Measurements from ENCODE around the gene EFHD2.

EFHD2 gene

DNA sequence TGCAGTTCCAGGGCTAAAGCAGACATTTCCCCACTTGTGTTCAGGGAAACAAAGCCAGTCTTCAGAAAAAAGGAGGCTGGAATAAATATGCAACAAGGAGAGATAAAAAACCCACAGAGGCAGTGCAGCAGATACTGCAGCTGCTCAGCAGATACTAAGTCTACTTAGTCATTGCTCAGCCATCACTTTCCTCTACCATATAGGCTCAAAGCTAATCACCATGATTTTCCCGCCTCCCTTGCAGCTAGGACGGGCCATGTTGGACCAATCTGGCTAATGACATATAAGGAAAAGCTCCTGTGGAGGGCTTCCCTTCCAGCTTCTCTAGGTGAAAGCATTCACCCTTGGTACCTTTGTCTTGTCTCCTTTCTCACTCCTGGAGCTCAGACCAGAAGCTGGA, 10.0 kb upstream of the EFHD2 start:
- TF ChIP-seq, protein P1, sequence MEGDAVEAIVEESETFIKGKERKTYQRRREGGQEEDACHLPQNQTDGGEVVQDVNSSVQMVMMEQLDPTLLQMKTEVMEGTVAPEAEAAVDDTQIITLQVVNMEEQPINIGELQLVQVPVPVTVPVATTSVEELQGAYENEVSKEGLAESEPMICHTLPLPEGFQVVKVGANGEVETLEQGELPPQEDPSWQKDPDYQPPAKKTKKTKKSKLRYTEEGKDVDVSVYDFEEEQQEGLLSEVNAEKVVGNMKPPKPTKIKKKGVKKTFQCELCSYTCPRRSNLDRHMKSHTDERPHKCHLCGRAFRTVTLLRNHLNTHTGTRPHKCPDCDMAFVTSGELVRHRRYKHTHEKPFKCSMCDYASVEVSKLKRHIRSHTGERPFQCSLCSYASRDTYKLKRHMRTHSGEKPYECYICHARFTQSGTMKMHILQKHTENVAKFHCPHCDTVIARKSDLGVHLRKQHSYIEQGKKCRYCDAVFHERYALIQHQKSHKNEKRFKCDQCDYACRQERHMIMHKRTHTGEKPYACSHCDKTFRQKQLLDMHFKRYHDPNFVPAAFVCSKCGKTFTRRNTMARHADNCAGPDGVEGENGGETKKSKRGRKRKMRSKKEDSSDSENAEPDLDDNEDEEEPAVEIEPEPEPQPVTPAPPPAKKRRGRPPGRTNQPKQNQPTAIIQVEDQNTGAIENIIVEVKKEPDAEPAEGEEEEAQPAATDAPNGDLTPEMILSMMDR (IDR thresholded peaks at IDR 0.05; ENCODE audit: low read depth, low read length, missing control alignments): no peak
- no peak overlapping the region for H3K4me3 ChIP-seq (replicated peaks; ENCODE audit: low read depth, low read length)
- DNase-seq (ENCODE audit: extremely low read depth, low read depth): no peak

GRCh38 chr1:15400627-15401026, 9.1 kb upstream of the EFHD2 start:
- DNase-seq (ENCODE audit: extremely low read depth, low read depth): no peak
- TF ChIP-seq, protein P1 (IDR thresholded peaks at IDR 0.05; ENCODE audit: low read depth, low read length, missing control alignments): no peak
- no peak overlapping the region for H3K4me3 ChIP-seq (replicated peaks; ENCODE audit: low read depth, low read length)

- H3K4me3 ChIP-seq (replicated peaks; ENCODE audit: low read depth, low read length): no peak overlapping the region
- TF ChIP-seq, protein P1 (IDR thresholded peaks at IDR 0.05; ENCODE audit: low read depth, low read length, missing control alignments): no peak
- no peak for DNase-seq (ENCODE audit: extremely low read depth, low read depth)
Observed at GRCh38 chr1:15401391-15402055, 8.2 kb upstream of the EFHD2 start.

GRCh38 chr1:15402809-15403450, 6.8 kb upstream of the EFHD2 start:
- TF ChIP-seq, protein P1 (IDR thresholded peaks at IDR 0.05; ENCODE audit: low read depth, low read length, missing control alignments): no peak
- no peak overlapping the region for H3K4me3 ChIP-seq (replicated peaks; ENCODE audit: low read depth, low read length)
- DNase-seq (ENCODE audit: extremely low read depth, low read depth): no peak

DNA sequence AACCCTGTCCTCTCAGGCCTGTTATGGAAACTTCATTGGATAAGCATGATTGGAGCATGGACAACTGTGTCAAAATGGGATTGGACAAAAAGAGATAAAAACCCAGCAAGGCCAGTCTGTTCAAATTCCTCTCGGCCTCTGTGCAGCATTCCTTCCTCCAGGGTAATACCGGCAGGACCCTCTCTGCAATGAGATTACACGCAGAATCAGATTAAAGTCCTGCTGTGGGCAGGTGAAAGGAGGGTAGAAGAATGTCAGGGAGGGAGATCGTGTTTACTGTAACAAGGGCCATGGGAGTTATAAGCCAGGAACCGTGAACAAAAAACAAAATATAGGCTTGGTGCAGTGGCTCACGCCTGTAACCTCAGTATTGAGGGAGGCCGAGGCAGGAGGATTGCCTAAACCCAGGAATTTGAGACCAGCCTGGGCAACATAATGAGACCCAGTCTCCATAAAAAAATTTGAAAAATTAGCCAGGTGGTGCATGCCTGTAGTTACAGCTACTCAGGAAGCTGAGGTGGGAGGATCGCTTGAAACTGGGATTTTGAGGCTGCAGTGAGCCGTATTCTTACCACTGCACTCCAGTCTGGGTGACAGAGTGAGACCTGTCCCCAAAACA, 5.6 kb upstream of the EFHD2 start:
- no peak for DNase-seq (ENCODE audit: extremely low read depth, low read depth)
- TF ChIP-seq, protein P1 (IDR thresholded peaks at IDR 0.05; ENCODE audit: low read depth, low read length, missing control alignments): no peak
- H3K4me3 ChIP-seq (replicated peaks; ENCODE audit: low read depth, low read length): no peak overlapping the region

GRCh38 chr1:15405106-15405850, 4.4 kb upstream of the EFHD2 start:
- DNase-seq (ENCODE audit: extremely low read depth, low read depth): no peak

More at GRCh38 chr1:15405106-15405850, 4.4 kb upstream of the EFHD2 start:
- TF ChIP-seq, protein P1 (IDR thresholded peaks at IDR 0.05; ENCODE audit: low read depth, low read length, missing control alignments): no peak
- no peak overlapping the region for H3K4me3 ChIP-seq (replicated peaks; ENCODE audit: low read depth, low read length)
